ENCODE measurements around the gene IQSEC1.

DNA sequence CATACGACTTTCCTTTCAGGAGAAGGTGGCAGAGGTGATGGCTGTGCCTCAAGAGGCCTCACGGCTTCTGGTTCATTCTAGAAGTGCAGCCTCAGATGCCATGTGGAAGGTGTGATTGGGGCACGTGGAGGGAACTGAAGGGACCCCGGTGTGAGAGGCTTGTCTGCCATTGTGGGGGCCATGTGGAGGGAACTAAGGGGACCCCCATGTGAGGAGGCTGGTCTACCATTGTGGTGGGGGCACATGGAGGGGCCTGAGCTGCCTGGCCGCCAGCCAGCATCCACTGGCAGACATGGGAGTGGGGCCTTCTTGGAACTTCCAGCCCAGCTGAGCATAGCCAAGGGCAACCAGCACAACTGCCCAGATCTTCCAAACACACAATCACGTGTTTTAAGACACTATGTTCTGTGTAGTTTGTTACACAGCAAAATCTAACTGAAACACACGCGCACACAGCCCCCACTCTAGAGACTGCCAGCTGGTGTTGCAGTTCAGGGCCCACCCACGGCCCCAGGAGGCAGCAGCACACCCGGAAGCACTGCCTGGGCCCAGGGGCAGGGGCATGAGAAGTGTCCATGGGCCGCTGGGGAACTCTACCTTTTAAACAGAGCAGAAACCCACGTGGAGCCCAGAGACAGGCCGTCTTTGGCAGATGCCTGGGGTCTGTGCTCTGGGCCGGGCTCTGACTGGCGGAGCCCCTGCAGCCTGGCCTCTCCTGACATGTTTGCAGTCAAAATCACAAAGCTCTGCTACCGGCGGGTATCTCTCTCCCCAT lies 66.8 kb downstream of the IQSEC1 start:
- TF ChIP-seq, protein P1, sequence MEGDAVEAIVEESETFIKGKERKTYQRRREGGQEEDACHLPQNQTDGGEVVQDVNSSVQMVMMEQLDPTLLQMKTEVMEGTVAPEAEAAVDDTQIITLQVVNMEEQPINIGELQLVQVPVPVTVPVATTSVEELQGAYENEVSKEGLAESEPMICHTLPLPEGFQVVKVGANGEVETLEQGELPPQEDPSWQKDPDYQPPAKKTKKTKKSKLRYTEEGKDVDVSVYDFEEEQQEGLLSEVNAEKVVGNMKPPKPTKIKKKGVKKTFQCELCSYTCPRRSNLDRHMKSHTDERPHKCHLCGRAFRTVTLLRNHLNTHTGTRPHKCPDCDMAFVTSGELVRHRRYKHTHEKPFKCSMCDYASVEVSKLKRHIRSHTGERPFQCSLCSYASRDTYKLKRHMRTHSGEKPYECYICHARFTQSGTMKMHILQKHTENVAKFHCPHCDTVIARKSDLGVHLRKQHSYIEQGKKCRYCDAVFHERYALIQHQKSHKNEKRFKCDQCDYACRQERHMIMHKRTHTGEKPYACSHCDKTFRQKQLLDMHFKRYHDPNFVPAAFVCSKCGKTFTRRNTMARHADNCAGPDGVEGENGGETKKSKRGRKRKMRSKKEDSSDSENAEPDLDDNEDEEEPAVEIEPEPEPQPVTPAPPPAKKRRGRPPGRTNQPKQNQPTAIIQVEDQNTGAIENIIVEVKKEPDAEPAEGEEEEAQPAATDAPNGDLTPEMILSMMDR (IDR thresholded peaks at IDR 0.05; ENCODE audit: insufficient read depth, low read depth, low read length), result no peak
- no peak for TF ChIP-seq EZH2 (IDR thresholded peaks at IDR 0.05; ENCODE audit: insufficient read depth, low read length)
